Left ventricle myocardium superior (tissue), 1 donor: Measurements from ENCODE around the gene CLEC16A. TPM values are rescaled to one million over a fixed set of nuclear protein-coding genes. Genes with fewer than 3 reads are reported as not detected.
A peak's percentile ranks its signal among the peaks of the same experiment; 100 is the strongest.

Experiments used
- ATAC-seq: fragments of 200-7000 bp; cut with Tn5 transposase; one replicate; pipeline ENCODE4 v1.9.1; 2020; ENCODE audit warnings: mild to moderate bottlenecking, moderate library complexity
- DNase-seq: peaks from one replicate; pipeline ENCODE4 v3.0.0-alpha.2; 2020
- intact Hi-C: fragments of 100-400 bp; cut with micrococcal nuclease; formaldehyde crosslinking; loops from one replicate; pipeline ENCODE4 v1.11.0; 2022
- total RNA-seq: library from RNA; stranded (reverse); fragmentation: NEBNext Ultra II Directional; extraction: Animal tissue kit (Norgen Biotek cat#: 25700); gene quantifications from one replicate; pipeline ENCODE4 v1.2.1, GENCODE V29; 2021
- donor health status: DM: no; HTN: yes; CAD: no; lungs with severe emphysema.

CLEC16A gene
- total RNA-seq, 1 donor from 2014 or later, result 20.6 TPM

- DNase-seq, result no peak
- intact Hi-C loops, result no loop called here
- peak; percentile 57 for ATAC-seq
Measured at GRCh38 chr16:11023262-11024039, 79.1 kb downstream of the CLEC16A start.

- intact Hi-C loops, result no loop called here
- peak; percentile 13 for ATAC-seq
- no peak for DNase-seq
Measured at GRCh38 chr16:11024333-11025053, 80.1 kb downstream of the CLEC16A start.

GRCh38 chr16:11025120-11025531, 80.8 kb downstream of the CLEC16A start:
- intact Hi-C loops, result no loop called here

GRCh38 chr16:11029948-11030347, 85.6 kb downstream of the CLEC16A start:
- intact Hi-C loops, result no loop called here
- ATAC-seq (no peak), DNase-seq (no peak)

More at GRCh38 chr16:11025120-11025531, 80.8 kb downstream of the CLEC16A start:
- ATAC-seq, result no peak
- no peak for DNase-seq

GRCh38 chr16:11030990-11031510, 86.7 kb downstream of the CLEC16A start:
- intact Hi-C loops, result no loop called here
- DNase-seq (peak; percentile 80), ATAC-seq (peak; percentile 68)

GRCh38 chr16:11032000-11032921, 87.9 kb downstream of the CLEC16A start:
- ATAC-seq, result peak; percentile 9
- intact Hi-C loops, result no loop called here
- peak; percentile 60 for DNase-seq

- ATAC-seq (peak; percentile 87), DNase-seq (peak; percentile 46)
- intact Hi-C loops, result no loop called here
Measured at GRCh38 chr16:11032922-11033291, 88.5 kb downstream of the CLEC16A start.

GRCh38 chr16:11033629-11034420, 89.5 kb downstream of the CLEC16A start:
- intact Hi-C loops, result no loop called here
- DNase-seq (no peak), ATAC-seq (peak; percentile 42)

- DNase-seq (peak; percentile 73), ATAC-seq (peak; percentile 35)
- intact Hi-C loops, result no loop called here
Measured at GRCh38 chr16:11034481-11034931, 90.1 kb downstream of the CLEC16A start.

GRCh38 chr16:11035096-11035495, 90.7 kb downstream of the CLEC16A start:
- intact Hi-C loops, result no loop called here
- DNase-seq (no peak), ATAC-seq (no peak)

- DNase-seq (no peak), ATAC-seq (no peak)
- intact Hi-C loops, result no loop called here
Measured at GRCh38 chr16:11036040-11036439, 91.7 kb downstream of the CLEC16A start.

GRCh38 chr16:11036868-11037410, 92.6 kb downstream of the CLEC16A start:
- DNase-seq (no peak), ATAC-seq (no peak)
- intact Hi-C loops, result no loop called here

GRCh38 chr16:11038305-11038704, 93.9 kb downstream of the CLEC16A start:
- ATAC-seq, result no peak
- DNase-seq, result no peak
- intact Hi-C loops, result no loop called here

GRCh38 chr16:11038777-11039176, 94.4 kb downstream of the CLEC16A start:
- intact Hi-C loops, result no loop called here
- ATAC-seq, result no peak
- DNase-seq, result no peak

- DNase-seq (no peak), ATAC-seq (no peak)
- intact Hi-C loops, result no loop called here
Measured at GRCh38 chr16:11039726-11040125, 95.4 kb downstream of the CLEC16A start.

- intact Hi-C loops, result no loop called here
- DNase-seq (no peak), ATAC-seq (no peak)
Measured at GRCh38 chr16:11042191-11042590, 97.8 kb downstream of the CLEC16A start.

GRCh38 chr16:11045441-11045840, 101.1 kb downstream of the CLEC16A start:
- intact Hi-C loops, result no loop called here
- ATAC-seq, result no peak

GRCh38 chr16:11045846-11046245, 101.5 kb downstream of the CLEC16A start:
- intact Hi-C loops, result no loop called here
- no peak for DNase-seq
- ATAC-seq, result peak; percentile 43

More at GRCh38 chr16:11045441-11045840, 101.1 kb downstream of the CLEC16A start:
- DNase-seq, result no peak
